Measurements from ENCODE around the gene ZNF727. TPM values are rescaled to one million over a fixed set of nuclear protein-coding genes. Genes with fewer than 3 reads are reported as not detected.

Gene ZNF727
- total and polyA plus RNA-seq, 2 of the 13 experiments (the other 11 are each of a cell fraction or from before 2014, with no cell fraction given): not detected

Other genes with a start within 250 kb of the ZNF727 start
- not detected in 2 replicates for gene ZNF722, start 46.6 kb upstream of the ZNF727 start, total RNA-seq (2016; rRNA removed; fragmentation: Illumina TruSeq; extraction: Trizol)
- gene ZNF722, start 46.6 kb upstream of the ZNF727 start, polyA plus RNA-seq (2011; rRNA removed): not detected in 2 replicates
- gene ZNF735, start 161.8 kb downstream of the ZNF727 start, total RNA-seq (2016; rRNA removed; fragmentation: Illumina TruSeq; extraction: Trizol): not detected in 2 replicates
- gene ZNF735, start 161.8 kb downstream of the ZNF727 start, polyA plus RNA-seq (2011; rRNA removed): not detected in 2 replicates
- gene ZNF679, start 183.0 kb downstream of the ZNF727 start, total RNA-seq (2016; rRNA removed; fragmentation: Illumina TruSeq; extraction: Trizol): not detected in 2 replicates
- not detected in 2 replicates for gene ZNF679, start 183.0 kb downstream of the ZNF727 start, polyA plus RNA-seq (2011; rRNA removed)

Measured in HepG2 (cell line).